SK-N-SH treated with all-trans-retinoic acid at 6 μM for 48 hours (cell line): ENCODE measurements around the gene HABP2.

Experiments used
- ARNTL ChIP-seq: fragments of 450-650 bp; formaldehyde crosslinking; IDR thresholded peaks from 2 replicates; pipeline ENCODE4 v1.5.0; 2020; ENCODE audit warnings: low read depth, mild to moderate bottlenecking, moderate library complexity, borderline replicate concordance
- BACH2 ChIP-seq: fragments of 250-450 bp; sonication (Bioruptor Pico); IDR thresholded peaks from 2 replicates; pipeline ENCODE4 v1.9.0; 2021; ENCODE audit warnings: mild to moderate bottlenecking, borderline replicate concordance
- CREB5 ChIP-seq: fragments of 250-450 bp; sonication (Bioruptor Pico); IDR thresholded peaks from 2 replicates; pipeline ENCODE4 v1.5.1; 2020; ENCODE audit warnings: low read depth, mild to moderate bottlenecking, moderate library complexity
- ESRRG ChIP-seq: fragments of 250-450 bp; sonication (Bioruptor Pico); IDR thresholded peaks from 2 replicates; pipeline ENCODE4 v1.6.1; 2021; ENCODE audit warnings: mild to moderate bottlenecking
- GLIS3 ChIP-seq: fragments of 250-450 bp; sonication (Bioruptor Pico); IDR thresholded peaks from 2 replicates; pipeline ENCODE4 v1.5.0; 2020; ENCODE audit warnings: mild to moderate bottlenecking, moderate library complexity
- PATZ1 ChIP-seq: fragments of 250-450 bp; sonication (Bioruptor Pico); IDR thresholded peaks from 2 replicates; pipeline ENCODE4 v1.8.0; 2020; ENCODE audit warnings: mild to moderate bottlenecking, moderate library complexity, borderline replicate concordance
- POU6F1 ChIP-seq: fragments of 250-450 bp; sonication (Bioruptor Pico); IDR thresholded peaks from 2 replicates; pipeline ENCODE4 v1.8.0; 2021; ENCODE audit warnings: low read depth, mild to moderate bottlenecking, moderate library complexity, borderline replicate concordance
- RARB ChIP-seq: fragments of 250-450 bp; sonication (Bioruptor Pico); IDR thresholded peaks from 2 replicates; pipeline ENCODE4 v1.8.0; 2021; ENCODE audit warnings: mild to moderate bottlenecking, moderate library complexity
- TOX ChIP-seq: fragments of 250-450 bp; sonication (Bioruptor Pico); IDR thresholded peaks from 2 replicates; pipeline ENCODE4 v1.8.0; 2021; ENCODE audit warnings: mild to moderate bottlenecking, moderate library complexity, borderline replicate concordance
- TSHZ2 ChIP-seq: fragments of 250-450 bp; sonication (Bioruptor Pico); IDR thresholded peaks from 2 replicates; pipeline ENCODE4 v1.5.0; 2020; ENCODE audit warnings: mild to moderate bottlenecking, moderate library complexity
- ZFP30 ChIP-seq: fragments of 450-650 bp; formaldehyde crosslinking; IDR thresholded peaks from 2 replicates; pipeline ENCODE4 v1.5.0; 2022; ENCODE audit warnings: mild to moderate bottlenecking, moderate library complexity
- ZNF565 ChIP-seq: fragments of 450-650 bp; formaldehyde crosslinking; conservative IDR thresholded peaks from 2 replicates; pipeline ENCODE4 v1.5.0; 2020; ENCODE audit warnings: low read depth, mild to moderate bottlenecking, moderate library complexity
- ZNF70 ChIP-seq: fragments of 450-650 bp; formaldehyde crosslinking; IDR thresholded peaks from 2 replicates; pipeline ENCODE4 v1.5.0; 2020; ENCODE audit warnings: mild to moderate bottlenecking, moderate library complexity
- ZNF8 ChIP-seq: fragments of 450-650 bp; formaldehyde crosslinking; IDR thresholded peaks from 2 replicates; pipeline ENCODE4 v1.5.0; 2020; ENCODE audit warnings: mild to moderate bottlenecking, moderate library complexity

GRCh38 chr10:113547426-113547825 is 5.4 kb upstream of the HABP2 start:
- TF ChIP-seq GLIS3 (CRISPR knock-in tag): no peak
- TF ChIP-seq BACH2 (CRISPR knock-in tag): no peak
- no peak for TF ChIP-seq RARB (CRISPR knock-in tag)
- TF ChIP-seq TSHZ2 (CRISPR knock-in tag): no peak
- TF ChIP-seq ESRRG (CRISPR knock-in tag): no peak
- TF ChIP-seq ZNF565 (CRISPR knock-in tag): no peak
- no peak for TF ChIP-seq ARNTL (CRISPR knock-in tag)
- no peak for TF ChIP-seq ZNF70 (CRISPR knock-in tag)
- TF ChIP-seq TOX (CRISPR knock-in tag): no peak
- TF ChIP-seq ZNF8 (CRISPR knock-in tag): no peak
- no peak for TF ChIP-seq PATZ1 (CRISPR knock-in tag)
- TF ChIP-seq CREB5: no peak
- TF ChIP-seq POU6F1 (CRISPR knock-in tag): no peak
- no peak for TF ChIP-seq ZFP30 (CRISPR knock-in tag)
